CD14-positive monocyte (primary cell): ENCODE results near the gene FOXL2NB. TPM values are rescaled to one million over a fixed set of nuclear protein-coding genes. Genes with fewer than 3 reads are reported as not detected.

Source experiments
- DNase-seq, 3 donors: peaks; one replicate each; pipeline ENCODE4 v3.0.0-alpha.2; 2011 to 2022
- H2AFZ ChIP-seq: 2 replicates; pipeline ENCODE4 v1.6.0; 2012; ENCODE audit warnings: mild to moderate bottlenecking, low read depth, low read length, inconsistent platforms; ENCODE audit not compliant: insufficient read depth, poor library complexity, severe bottlenecking
- H3K27ac ChIP-seq, 2 donors: 1 replicate in 1 of 2; 2 replicates in 1 of 2; pipeline ENCODE4 v1.5.1; 2012 to 2013; ENCODE audit warnings: low read length in 2 of 2, control low read depth in 1 of 2, inconsistent platforms in 1 of 2, low read depth in 1 of 2, mild to moderate bottlenecking in 1 of 2
- H3K27me3 ChIP-seq, 2 donors: one replicate each; pipeline versions ENCODE4 v1.6.0 to v1.6.1; 2011 to 2013; ENCODE audit warnings: low read length in 2 of 2; ENCODE audit not compliant: control insufficient read depth in 2 of 2, insufficient read depth in 2 of 2
- H3K36me3 ChIP-seq, 2 donors: replicated peaks in 1 of 2; 1 replicate in 1 of 2; 2 replicates in 1 of 2; pipeline versions ENCODE4 v1.5.1 to v1.6.1; 2012 to 2013; ENCODE audit warnings: low read length in 2 of 2, control low read depth in 1 of 2, inconsistent platforms in 1 of 2, mild to moderate bottlenecking in 1 of 2; ENCODE audit not compliant: insufficient read depth in 2 of 2, control insufficient read depth in 1 of 2
- H3K4me1 ChIP-seq, 2 donors: 1 replicate in 1 of 2; 2 replicates in 1 of 2; pipeline versions ENCODE4 v1.5.1 to v1.6.1; 2012 to 2013; ENCODE audit warnings: low read length in 2 of 2, control low read depth in 1 of 2, inconsistent platforms in 1 of 2, mild to moderate bottlenecking in 1 of 2, moderate library complexity in 1 of 2; ENCODE audit not compliant: insufficient read depth in 2 of 2, control insufficient read depth in 1 of 2
- H3K4me2 ChIP-seq: replicated peaks from 2 replicates; pipeline ENCODE3; 2012; ENCODE audit warnings: low read length, moderate library complexity, mild to moderate bottlenecking; ENCODE audit not compliant: poor library complexity, severe bottlenecking; ENCODE audit errors: extremely low read depth
- H3K4me3 ChIP-seq, 3 experiments: fragments of 200-600 bp in 1 of 3; sonication (generic) in 1 of 3; replicated peaks in 1 of 3; 1 replicate in 2 of 3; 2 replicates in 1 of 3; pipeline ENCODE4 v1.5.1; 2011 to 2013; ENCODE audit warnings: low read length in 3 of 3, mild to moderate bottlenecking in 3 of 3, control low read depth in 2 of 3, low read depth in 2 of 3, inconsistent platforms in 1 of 3, moderate library complexity in 1 of 3
- H3K79me2 ChIP-seq: 2 replicates; pipeline ENCODE4 v1.6.0; 2012; ENCODE audit warnings: mild to moderate bottlenecking, control low read depth, inconsistent platforms, low read length, moderate library complexity; ENCODE audit not compliant: insufficient read depth
- H3K9ac ChIP-seq: 2 replicates; pipeline ENCODE4 v1.6.0; 2017; ENCODE audit warnings: low read length, mild to moderate bottlenecking; ENCODE audit not compliant: insufficient read depth, poor library complexity, severe bottlenecking
- H3K9me3 ChIP-seq, 2 donors: replicated peaks in 1 of 2; 1 replicate in 1 of 2; 2 replicates in 1 of 2; pipeline versions ENCODE4 v1.5.1 to v1.6.1; 2012 to 2013; ENCODE audit warnings: low read length in 2 of 2, control low read depth in 1 of 2; ENCODE audit not compliant: control insufficient read depth in 1 of 2, insufficient read depth in 1 of 2
- H4K20me1 ChIP-seq: 2 replicates; pipeline ENCODE4 v1.6.0; 2012; ENCODE audit warnings: mild to moderate bottlenecking, low read length, control low read depth, moderate library complexity; ENCODE audit not compliant: insufficient read depth
- H3K27ac Mint-ChIP-seq, 7 donors: one replicate each; pipeline ENCODE4 v1.8.0; 2020; ENCODE audit warnings: mild to moderate bottlenecking in 7 of 7, mixed read lengths in 7 of 7, moderate library complexity in 6 of 7, inconsistent platforms in 2 of 7
- H3K27me3 Mint-ChIP-seq, 3 donors: one replicate each; pipeline ENCODE4 v1.8.0; 2021 to 2022; ENCODE audit warnings: low read depth in 3 of 3, mild to moderate bottlenecking in 3 of 3, mixed read lengths in 3 of 3, moderate library complexity in 3 of 3, inconsistent platforms in 1 of 3
- H3K36me3 Mint-ChIP-seq, 2 donors: one replicate each; pipeline ENCODE4 v1.8.0; 2020; ENCODE audit warnings: mixed read lengths in 2 of 2, inconsistent platforms in 1 of 2, mild to moderate bottlenecking in 1 of 2
- H3K4me1 Mint-ChIP-seq: one replicate; pipeline ENCODE4 v1.8.0; 2020; ENCODE audit warnings: mild to moderate bottlenecking, mixed read lengths
- H3K4me3 Mint-ChIP-seq, 2 donors: one replicate each; pipeline ENCODE4 v1.8.0; 2020; ENCODE audit warnings: mild to moderate bottlenecking in 2 of 2, mixed read lengths in 2 of 2, moderate library complexity in 1 of 2
- H3K9me3 Mint-ChIP-seq, 7 donors: one replicate each; pipeline ENCODE4 v1.8.0; 2020 to 2022; ENCODE audit warnings: mixed read lengths in 7 of 7, mild to moderate bottlenecking in 6 of 7, moderate library complexity in 6 of 7, inconsistent platforms in 2 of 7
- WGBS: methylation state at CpG from one replicate; pipeline ENCODE4 v1.1.5; 2013; ENCODE audit warnings: missing lambda C conversion rate; ENCODE audit not compliant: insufficient coverage; 5-methylcytosine and 5-hydroxymethylcytosine counted together
- intact Hi-C, 2 donors: fragments of 100-400 bp; cut with micrococcal nuclease; formaldehyde crosslinking; loops; one replicate each; pipeline versions ENCODE4 v1.15.0 to v1.15.1; 2023
- polyA plus RNA-seq, 3 donors: library from polyadenylated mRNA; depleted of rRNA in 1 of 3; unstranded in 2 of 3; stranded (reverse) in 1 of 3; fragments of 300-500 nt in 2 of 3; fragments of >200 nt in 1 of 3; fragmentation: Illumina TruSeq in 2 of 3; gene quantifications; 1 replicate in 2 of 3; 2 replicates in 1 of 3; pipeline ENCODE4 v1.2.3, GENCODE V29; 2012 to 2021
- TF ChIP-seq, protein P1 (sequence below): fragments of 200-600 bp; IDR thresholded peaks from one replicate; pipeline ENCODE4 v1.8.0; 2022; ENCODE audit warnings: antibody characterized with exemption, mild to moderate bottlenecking

FOXL2NB gene
- polyA plus RNA-seq, 3 donors: not detected

DNA sequence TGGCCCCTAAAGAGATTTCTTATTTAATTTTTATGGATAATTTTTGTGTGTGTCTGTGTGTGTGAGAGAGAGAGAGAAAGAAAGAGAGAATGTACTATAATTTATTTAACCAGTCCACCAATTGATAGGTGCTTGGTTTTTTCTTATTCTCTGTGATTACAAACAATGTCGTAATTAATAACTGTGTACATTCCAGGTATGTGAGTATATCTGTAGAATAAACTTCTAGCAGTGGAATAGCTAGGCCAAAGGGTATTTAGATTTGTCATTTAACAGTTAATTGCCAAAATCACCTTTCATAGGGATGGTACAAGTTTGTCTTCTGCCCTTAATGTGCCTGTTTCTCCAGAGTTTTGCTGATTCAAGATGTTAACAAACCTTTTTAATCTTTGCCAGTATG, 35.4 kb upstream of the FOXL2NB start:
- H3K9ac ChIP-seq: no peak overlapping the region
- no peak overlapping the region for H3K4me3 Mint-ChIP-seq
- H3K36me3 ChIP-seq: no peaks in the 10 kb centered on the region
- peaks cover 0 to 5% (median 2%) of the 10 kb centered on the region in 3 donors for H3K27me3 Mint-ChIP-seq
- WGBS: no CpG with 5 or more reads among the region's 1 CpG
- no peak for DNase-seq
- no peaks in the 10 kb centered on the region for H4K20me1 ChIP-seq
- TF ChIP-seq, protein P1, sequence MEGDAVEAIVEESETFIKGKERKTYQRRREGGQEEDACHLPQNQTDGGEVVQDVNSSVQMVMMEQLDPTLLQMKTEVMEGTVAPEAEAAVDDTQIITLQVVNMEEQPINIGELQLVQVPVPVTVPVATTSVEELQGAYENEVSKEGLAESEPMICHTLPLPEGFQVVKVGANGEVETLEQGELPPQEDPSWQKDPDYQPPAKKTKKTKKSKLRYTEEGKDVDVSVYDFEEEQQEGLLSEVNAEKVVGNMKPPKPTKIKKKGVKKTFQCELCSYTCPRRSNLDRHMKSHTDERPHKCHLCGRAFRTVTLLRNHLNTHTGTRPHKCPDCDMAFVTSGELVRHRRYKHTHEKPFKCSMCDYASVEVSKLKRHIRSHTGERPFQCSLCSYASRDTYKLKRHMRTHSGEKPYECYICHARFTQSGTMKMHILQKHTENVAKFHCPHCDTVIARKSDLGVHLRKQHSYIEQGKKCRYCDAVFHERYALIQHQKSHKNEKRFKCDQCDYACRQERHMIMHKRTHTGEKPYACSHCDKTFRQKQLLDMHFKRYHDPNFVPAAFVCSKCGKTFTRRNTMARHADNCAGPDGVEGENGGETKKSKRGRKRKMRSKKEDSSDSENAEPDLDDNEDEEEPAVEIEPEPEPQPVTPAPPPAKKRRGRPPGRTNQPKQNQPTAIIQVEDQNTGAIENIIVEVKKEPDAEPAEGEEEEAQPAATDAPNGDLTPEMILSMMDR: no peak
- peaks cover 37% of the 10 kb centered on the region for H3K4me1 Mint-ChIP-seq
- no peak overlapping the region for H3K27ac ChIP-seq
- no peaks in the 10 kb centered on the region for H3K79me2 ChIP-seq
- no peaks in the 10 kb centered on the region for H3K36me3 Mint-ChIP-seq
- H3K9me3 ChIP-seq: no peaks in the 10 kb centered on the region
- H2AFZ ChIP-seq: no peak overlapping the region
- H3K4me3 ChIP-seq: no peak overlapping the region
- H3K27me3 ChIP-seq: no peaks in the 10 kb centered on the region
- intact Hi-C loops: no loop called here
- H3K4me1 ChIP-seq: peaks cover 41 to 47% of the 10 kb centered on the region in 2 donors
- H3K27ac Mint-ChIP-seq: no peak overlapping the region
- H3K9me3 Mint-ChIP-seq: peaks cover 0 to 3% (median 0%) of the 10 kb centered on the region in 7 donors
- H3K4me2 ChIP-seq: no peak overlapping the region

DNA sequence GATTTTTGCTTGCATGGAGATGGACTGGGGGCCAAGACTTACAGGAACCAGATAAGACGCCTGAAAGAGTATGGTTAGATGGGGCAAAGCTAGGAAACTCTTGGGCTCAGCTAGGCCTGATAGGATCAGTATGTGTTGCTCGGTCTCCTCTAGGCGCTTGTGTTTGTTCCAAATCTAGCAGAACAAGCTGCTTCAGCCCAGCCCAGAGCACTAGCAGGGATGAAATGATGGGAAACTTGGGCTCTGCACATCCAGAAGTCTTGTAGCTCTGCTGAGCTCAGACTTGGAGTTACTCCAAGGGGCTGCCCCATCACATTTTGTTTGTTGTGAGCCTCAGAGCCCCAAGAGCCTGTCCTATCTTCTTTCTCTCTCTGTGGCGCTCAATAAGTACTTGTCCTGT, 34.8 kb upstream of the FOXL2NB start:
- H3K4me1 Mint-ChIP-seq: peaks cover 37% of the 10 kb centered on the region
- no peaks in the 10 kb centered on the region for H3K27me3 ChIP-seq
- H4K20me1 ChIP-seq: no peaks in the 10 kb centered on the region
- H3K27me3 Mint-ChIP-seq: peaks cover 0 to 5% (median 2%) of the 10 kb centered on the region in 3 donors
- TF ChIP-seq, protein P1: no peak
- H3K4me2 ChIP-seq: no peak overlapping the region
- no peaks in the 10 kb centered on the region for H3K36me3 ChIP-seq
- H3K9me3 Mint-ChIP-seq: peaks cover 0 to 3% (median 0%) of the 10 kb centered on the region in 7 donors
- no peaks in the 10 kb centered on the region for H3K36me3 Mint-ChIP-seq
- H3K4me3 Mint-ChIP-seq: no peak overlapping the region
- intact Hi-C loops: no loop called here
- H3K4me1 ChIP-seq: peaks cover 40 to 46% of the 10 kb centered on the region in 2 donors
- WGBS: 100% methylated on average over 3 of the region's 4 CpGs
- no peak overlapping the region for H3K9ac ChIP-seq
- no peak overlapping the region for H3K4me3 ChIP-seq
- no peak overlapping the region for H3K27ac ChIP-seq
- H3K9me3 ChIP-seq: no peaks in the 10 kb centered on the region
- H3K27ac Mint-ChIP-seq: no peak overlapping the region
- H3K79me2 ChIP-seq: no peaks in the 10 kb centered on the region
- DNase-seq: no peak
- H2AFZ ChIP-seq: no peak overlapping the region
